HG02973 (cell line): Measurements from ENCODE around the gene WAPL.
"Not testable (repeated sequence)": the region's sequence is repeated elsewhere in the genome, so short reads cannot be mapped to it uniquely, and the experiment has no call there.

Source experiments
- ATAC-seq: cut with Tn5 transposase; IDR thresholded peaks from one replicate; pipeline ENCODE4 v1.9.1; 2021; ENCODE audit warnings: moderate library complexity; ENCODE audit not compliant: unreplicated experiment

The WAPL gene

GRCh38 chr10:86390337-86391120, 131.1 kb downstream of the WAPL start:
- ATAC-seq = no peak

GRCh38 chr10:86389441-86390193, 132.0 kb downstream of the WAPL start:
- peak; percentile 60 for ATAC-seq

- ATAC-seq = not testable (repeated sequence)
Measured at GRCh38 chr10:86389109-86389440, 132.5 kb downstream of the WAPL start.

- ATAC-seq = no peak
Measured at GRCh38 chr10:86388119-86388704, 133.4 kb downstream of the WAPL start.

GRCh38 chr10:86387178-86387794, 134.3 kb downstream of the WAPL start:
- ATAC-seq = no peak

- no peak for ATAC-seq
Measured at GRCh38 chr10:86385806-86386205, 135.8 kb downstream of the WAPL start.
